Parathyroid adenoma (tissue), 2 donors: ENCODE results near the gene TXNDC2.
A peak's percentile ranks its signal among the peaks of the same experiment; 100 is the strongest.

ENCODE experiments used
- H2AFZ ChIP-seq: fragments of 300-600 bp; sonication (generic); one replicate; pipeline ENCODE4 v1.7.0; 2017; ENCODE audit warnings: antibody characterized with exemption, mild to moderate bottlenecking
- H3K27ac ChIP-seq: fragments of 300-600 bp; sonication (generic); one replicate; pipeline ENCODE4 v1.7.0; 2017
- H3K27me3 ChIP-seq: fragments of 300-600 bp; sonication (generic); one replicate; pipeline ENCODE4 v1.7.0; 2017; ENCODE audit warnings: low read length; ENCODE audit not compliant: control insufficient read depth, insufficient read depth
- H3K36me3 ChIP-seq: fragments of 300-600 bp; sonication (generic); one replicate; pipeline ENCODE4 v1.7.0; 2017; ENCODE audit warnings: low read length; ENCODE audit not compliant: control insufficient read depth, insufficient read depth
- H3K4me1 ChIP-seq: fragments of 300-600 bp; sonication (generic); one replicate; pipeline ENCODE4 v1.7.0; 2017; ENCODE audit warnings: control low read depth
- H3K4me2 ChIP-seq: fragments of 300-600 bp; sonication (generic); one replicate; pipeline ENCODE4 v1.7.0; 2017; ENCODE audit warnings: low read length
- H3K4me3 ChIP-seq: fragments of 300-600 bp; sonication (generic); one replicate; pipeline ENCODE4 v1.7.0; 2017; ENCODE audit warnings: low read depth, low read length
- H3K79me2 ChIP-seq: fragments of 300-600 bp; sonication (generic); one replicate; pipeline ENCODE4 v1.7.0; 2017; ENCODE audit warnings: control low read depth
- H3K9ac ChIP-seq: fragments of 300-600 bp; sonication (generic); one replicate; pipeline ENCODE4 v1.7.0; 2017; ENCODE audit warnings: mild to moderate bottlenecking
- H3K9me3 ChIP-seq: fragments of 300-600 bp; sonication (generic); one replicate; pipeline ENCODE4 v1.7.0; 2017; ENCODE audit warnings: low read length; ENCODE audit not compliant: control insufficient read depth
- CTCF ChIP-seq: fragments of 300-600 bp; sonication (generic); IDR thresholded peaks from one replicate; pipeline ENCODE4 v1.7.0; 2017; ENCODE audit warnings: antibody characterized with exemption, mild to moderate bottlenecking
- donor health status: primary hyperparathyroidism.

TXNDC2 gene

GRCh38 chr18:9913151-9913525 lies 27.4 kb downstream of the TXNDC2 start:
- no peak overlapping the region for H3K9ac ChIP-seq
- no peaks in the 10 kb centered on the region for H3K27me3 ChIP-seq
- peak overlapping the region; percentile 90 for H3K4me3 ChIP-seq
- no peak for TF ChIP-seq CTCF
- peak overlapping the region; percentile 98 for H3K27ac ChIP-seq
- H2AFZ ChIP-seq: peak overlapping the region; percentile 98
- H3K79me2 ChIP-seq: peaks cover 32% of the 10 kb centered on the region
- no peaks in the 10 kb centered on the region for H3K9me3 ChIP-seq
- peak overlapping the region; percentile 77 for H3K4me2 ChIP-seq
- peaks cover 19% of the 10 kb centered on the region for H3K4me1 ChIP-seq
- H3K36me3 ChIP-seq: no peaks in the 10 kb centered on the region

DNA sequence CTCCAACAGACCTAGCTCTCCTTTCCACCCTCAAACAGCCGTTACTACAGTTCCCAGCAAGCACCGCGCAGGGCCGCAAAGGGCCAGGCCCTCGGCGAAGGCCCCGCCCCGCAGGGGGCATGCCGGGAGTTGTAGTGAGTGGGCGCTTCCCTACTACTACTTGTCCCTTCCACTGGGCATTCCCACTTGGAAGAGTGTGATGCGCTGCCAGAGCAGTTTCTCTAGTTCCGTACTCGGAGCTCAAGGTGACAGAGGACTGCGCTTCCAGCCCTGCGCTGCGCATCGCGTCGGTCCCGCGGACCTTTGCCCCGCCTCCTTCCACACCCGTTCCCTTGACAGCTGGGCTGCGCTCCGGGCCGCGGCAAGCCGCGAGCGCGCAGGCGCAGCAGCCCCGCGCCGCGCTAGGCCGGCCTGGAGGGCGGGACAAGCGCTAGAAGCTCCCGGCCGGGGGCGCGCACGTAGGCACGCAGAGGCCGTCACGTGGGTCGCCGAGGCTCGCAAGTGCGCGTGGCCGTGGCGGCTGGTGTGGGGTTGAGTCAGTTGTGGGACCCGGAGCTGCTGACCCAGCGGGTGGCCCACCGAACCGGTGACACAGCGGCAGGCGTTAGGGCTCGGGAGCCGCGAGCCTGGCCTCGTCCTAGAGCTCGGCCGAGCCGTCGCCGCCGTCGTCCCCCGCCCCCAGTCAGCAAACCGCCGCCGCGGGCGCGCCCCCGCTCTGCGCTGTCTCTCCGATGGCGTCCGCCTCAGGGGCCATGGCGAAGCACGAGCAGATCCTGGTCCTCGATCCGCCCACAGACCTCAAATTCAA lies 28.0 kb downstream of the TXNDC2 start, which contains the start of gene VAPA:
VAPA (plus strand) TSS at position 491 of the 808 bp plus-strand sequence; CDS start at position 732, 241 bp downstream.
- Histone ChIP-seq H3K36me3 (no peaks in the 10 kb centered on the region), H3K4me1 (peaks cover 22% of the 10 kb centered on the region), H3K27ac (peak within 1 kb of the TSS; percentile 98), H2AFZ (peak within 1 kb of the TSS; percentile 98), H3K27me3 (no peaks in the 10 kb centered on the region), H3K9me3 (no peaks in the 10 kb centered on the region), H3K79me2 (peaks cover 37% of the 10 kb centered on the region), H3K4me3 (peak within 1 kb of the TSS; percentile 90), H3K4me2 (peak within 1 kb of the TSS; percentile 86), H3K9ac (peak within 1 kb of the TSS; percentile 96)
- TF ChIP-seq CTCF: no peak

GRCh38 chr18:9914334-9914583 lies 28.5 kb downstream of the TXNDC2 start:
- Histone ChIP-seq H3K9me3 (no peaks in the 10 kb centered on the region), H3K36me3 (no peaks in the 10 kb centered on the region), H3K4me2 (peak overlapping the region; percentile 77), H3K4me1 (peaks cover 23% of the 10 kb centered on the region), H3K27me3 (no peaks in the 10 kb centered on the region), H3K27ac (peak overlapping the region; percentile 98), H2AFZ (peak overlapping the region; percentile 98), H3K79me2 (peaks cover 43% of the 10 kb centered on the region), H3K4me3 (peak overlapping the region; percentile 90), H3K9ac (peak overlapping the region; percentile 96)
- TF ChIP-seq CTCF: no peak

DNA sequence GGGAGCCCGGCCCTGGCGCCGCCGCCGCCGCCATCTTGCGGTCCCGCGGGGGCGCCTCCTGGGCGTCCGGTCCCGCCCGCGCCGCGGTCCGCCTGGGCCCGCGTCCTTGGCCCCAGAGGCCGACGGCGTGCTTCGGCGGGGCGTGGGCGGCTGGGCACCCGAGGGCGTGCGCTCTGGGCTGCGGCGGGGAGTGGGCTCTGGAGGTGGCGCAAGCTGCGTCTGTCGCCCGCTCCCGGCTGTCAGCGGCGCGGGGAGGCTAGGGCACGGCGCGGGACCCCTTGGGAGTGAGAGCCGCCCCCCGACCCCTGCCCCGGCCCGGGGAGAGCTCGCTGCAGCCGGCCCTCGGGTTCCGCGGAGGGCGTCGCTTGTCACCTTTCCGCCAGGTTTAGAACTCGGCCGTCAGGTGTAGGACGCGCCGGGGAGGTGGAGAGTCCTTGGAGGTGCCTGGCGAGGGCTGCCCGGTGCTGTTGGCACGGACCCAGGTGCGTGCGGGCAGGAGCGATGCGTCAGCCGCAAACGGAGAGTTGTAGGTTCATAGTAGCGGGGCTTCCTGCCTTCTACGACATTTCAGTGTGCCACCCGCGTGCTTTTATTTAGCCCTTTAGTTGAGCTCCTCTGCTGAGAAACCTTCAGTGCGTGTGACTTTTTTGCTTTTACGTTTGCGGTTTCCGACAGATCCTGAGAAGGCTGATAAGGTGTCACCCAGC lies 29.0 kb downstream of the TXNDC2 start:
- TF ChIP-seq CTCF: no peak
- Histone ChIP-seq H3K9me3 (no peaks in the 10 kb centered on the region), H3K27me3 (no peaks in the 10 kb centered on the region), H3K79me2 (peaks cover 46% of the 10 kb centered on the region), H3K9ac (peak overlapping the region; percentile 32), H2AFZ (peak overlapping the region; percentile 21), H3K4me3 (peak overlapping the region; percentile 85), H3K4me2 (peak overlapping the region; percentile 86), H3K4me1 (peaks cover 27% of the 10 kb centered on the region), H3K27ac (peak overlapping the region; percentile 81), H3K36me3 (no peaks in the 10 kb centered on the region)
